Measurements from ENCODE around the gene ARHGDIB.

ARHGDIB gene

DNA sequence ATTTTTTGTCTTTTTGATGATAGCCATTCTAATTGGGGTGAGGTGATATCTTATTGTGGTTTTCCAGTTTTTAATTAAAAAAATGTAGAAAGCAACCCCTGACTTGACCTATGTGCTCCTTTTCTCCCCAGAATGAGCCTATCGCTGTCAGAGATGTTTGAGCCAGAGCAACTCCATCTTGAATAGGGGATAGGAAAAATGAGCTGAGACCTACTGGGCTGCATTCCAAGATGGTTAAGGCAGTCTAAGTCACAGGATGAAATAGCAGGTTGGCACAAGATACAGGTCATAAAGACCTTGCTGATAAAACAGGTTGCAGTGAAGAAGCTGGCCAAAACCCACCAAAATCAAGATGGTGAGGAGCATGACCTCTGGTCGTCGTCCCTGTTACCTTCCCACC is 36.9 kb downstream of the ARHGDIB start:
- no peak for DNase-seq

DNA sequence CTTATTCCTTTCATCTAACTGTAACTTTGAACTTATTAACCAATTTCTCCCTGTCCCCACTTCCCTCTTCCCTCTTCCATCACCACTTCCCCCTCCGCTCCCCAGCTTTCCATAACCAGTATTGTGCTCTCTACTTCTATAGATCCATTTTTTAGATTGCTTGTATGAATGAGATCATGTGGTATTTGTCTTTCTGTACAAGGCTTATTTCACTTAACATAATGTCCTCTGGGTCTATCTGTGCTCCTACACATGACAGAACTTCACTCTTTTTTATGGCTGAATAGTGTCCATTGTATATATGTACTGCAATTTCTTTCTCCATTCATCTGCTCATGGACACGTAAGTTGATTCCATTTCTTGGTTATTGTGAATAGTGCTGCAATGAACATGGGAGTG is 37.5 kb downstream of the ARHGDIB start:
- DNase-seq, result no peak

DNA sequence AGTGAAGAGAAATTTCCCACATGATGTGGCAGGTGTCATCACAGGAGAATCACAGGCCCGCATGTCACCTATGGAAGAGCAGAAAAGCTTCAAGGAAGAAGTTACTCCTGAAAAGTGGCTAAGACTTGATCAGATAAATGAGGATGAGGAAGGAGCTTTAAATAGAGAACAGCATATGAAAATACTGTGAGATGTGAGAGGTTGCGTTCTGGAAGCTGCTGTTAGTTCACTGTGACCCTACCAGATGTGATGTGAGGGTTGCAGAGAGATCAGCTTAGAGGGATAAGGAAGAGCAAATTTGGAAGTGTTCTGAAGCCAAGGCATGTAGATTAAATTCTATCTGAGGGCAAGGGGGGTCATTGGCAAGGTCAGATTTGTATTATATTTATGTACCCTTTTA is 40.2 kb downstream of the ARHGDIB start:
- no peak for DNase-seq

GRCh38 chr12:14920475-14921126 is 40.8 kb downstream of the ARHGDIB start:
- no peak for DNase-seq

- no peak for DNase-seq
Measured at GRCh38 chr12:14919455-14919854, 41.9 kb downstream of the ARHGDIB start.

DNA sequence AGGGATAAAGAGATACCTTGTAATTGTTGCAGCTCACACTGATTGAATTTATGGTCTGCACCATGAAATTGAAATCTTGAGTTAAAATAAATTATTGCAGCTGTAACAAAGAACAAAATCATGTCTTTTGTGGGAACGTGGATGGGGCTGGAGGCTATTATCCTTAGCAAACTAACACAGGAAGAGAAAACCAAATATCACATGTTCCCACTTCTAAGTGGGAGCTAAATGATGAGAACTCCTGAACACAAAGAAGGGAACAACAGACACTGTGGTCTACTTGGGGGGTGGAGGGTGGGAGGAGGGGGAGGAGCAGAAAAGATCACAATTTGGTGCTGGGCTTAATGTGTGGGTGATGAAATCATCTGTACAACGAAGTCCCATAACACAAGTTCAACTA is 45.7 kb downstream of the ARHGDIB start:
- no peak for DNase-seq

DNA sequence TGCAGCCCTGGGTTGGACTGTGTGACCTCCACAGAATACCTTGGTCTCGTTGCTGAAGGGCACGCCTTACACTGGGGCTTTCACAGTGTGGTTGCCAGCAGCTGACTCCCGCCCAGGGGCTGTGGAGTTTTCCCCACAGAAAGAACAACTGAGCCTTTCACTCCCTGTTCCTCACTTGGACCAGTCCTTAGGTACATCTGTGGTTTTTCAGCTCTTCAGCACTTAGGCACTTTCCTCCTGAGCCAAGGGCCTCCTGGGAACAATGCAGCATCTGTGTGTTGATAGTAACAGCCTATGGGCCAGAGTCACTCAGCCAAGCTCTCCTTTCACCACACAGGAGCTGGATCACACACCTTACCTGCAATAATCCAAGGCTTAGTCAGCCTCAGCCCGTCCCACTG is 48.0 kb downstream of the ARHGDIB start:
- DNase-seq, result peak; percentile 23 to 44

- DNase-seq, result no peak
Measured at GRCh38 chr12:14911131-14911530, 50.3 kb downstream of the ARHGDIB start.

DNA sequence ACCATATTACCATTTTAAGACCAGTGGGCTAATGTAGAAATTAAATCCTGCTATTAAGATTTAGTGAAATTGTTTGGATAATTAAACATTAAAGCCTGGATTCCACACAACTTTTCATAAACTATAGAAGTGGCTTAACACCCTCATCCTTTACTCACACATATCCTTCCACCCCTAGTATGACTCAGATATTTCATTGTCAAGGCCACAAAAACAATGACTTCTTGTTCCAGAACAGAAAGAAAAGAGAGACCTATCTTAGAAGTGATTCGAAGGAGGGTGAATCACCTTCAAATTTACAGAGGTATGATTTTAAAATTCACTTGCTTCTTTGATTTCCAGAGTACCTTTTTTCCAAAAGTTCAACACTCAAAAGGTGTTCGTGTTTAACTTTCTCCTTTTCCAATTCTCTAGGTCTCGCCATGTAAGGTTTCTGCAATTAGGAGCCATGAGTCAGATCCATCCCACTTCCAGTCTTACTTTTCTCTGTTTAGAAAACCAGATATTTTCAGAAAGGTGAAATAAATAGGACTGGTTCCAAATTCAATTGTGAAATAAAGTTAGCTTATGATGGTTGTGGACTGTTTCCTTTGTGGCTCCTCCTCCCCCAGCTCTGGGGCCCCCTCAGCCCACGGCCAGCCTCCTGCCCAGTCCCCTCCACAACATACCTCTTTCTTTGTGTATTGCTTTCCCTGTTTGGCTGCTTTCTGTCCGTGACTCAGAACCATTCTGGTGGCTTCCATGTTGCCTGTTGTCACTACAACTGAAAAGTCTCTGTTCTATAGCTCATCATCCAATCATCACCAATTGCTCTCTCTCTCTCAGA is 51.1 kb downstream of the ARHGDIB start:
- DNase-seq, result no peak

DNA sequence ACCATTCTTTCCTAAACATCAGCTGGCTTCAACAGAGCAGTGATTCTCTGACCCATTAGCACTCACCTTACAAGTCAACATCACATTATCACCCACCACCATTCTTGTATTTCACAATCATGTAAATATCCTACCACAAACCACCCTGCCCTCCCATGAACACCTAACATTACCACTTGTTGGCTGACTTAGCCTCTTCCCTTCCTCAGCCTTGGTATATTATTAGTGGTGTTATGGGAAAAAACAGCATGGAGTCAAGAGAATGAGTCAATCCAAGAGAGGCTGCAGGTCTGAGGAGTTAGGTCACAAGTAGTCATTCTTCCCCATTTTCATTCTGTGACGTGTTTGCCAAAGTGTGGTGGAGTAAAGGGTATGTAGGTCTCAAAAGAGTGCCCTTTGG is 53.4 kb downstream of the ARHGDIB start:
- DNase-seq, result no peak

DNA sequence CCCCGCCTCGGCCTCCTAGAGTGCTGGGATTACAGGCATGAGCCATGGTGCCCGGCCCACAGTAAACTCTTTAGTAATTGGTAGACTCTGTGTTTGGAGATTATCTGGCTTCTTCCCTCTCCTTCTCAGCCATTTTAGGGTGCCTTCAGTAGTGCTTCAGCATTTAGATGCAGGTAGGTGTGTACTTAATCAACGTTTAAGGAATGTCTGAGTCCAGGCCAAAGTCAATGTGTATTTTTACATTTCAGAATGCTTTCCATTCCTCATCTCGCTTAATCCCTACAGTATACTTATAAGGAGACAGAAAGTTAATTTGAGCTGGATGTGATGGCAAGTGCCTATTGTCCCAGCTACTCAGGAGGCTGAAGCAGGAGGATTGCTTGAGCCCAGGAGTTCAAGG is 55.3 kb downstream of the ARHGDIB start:
- DNase-seq, result no peak

DNA sequence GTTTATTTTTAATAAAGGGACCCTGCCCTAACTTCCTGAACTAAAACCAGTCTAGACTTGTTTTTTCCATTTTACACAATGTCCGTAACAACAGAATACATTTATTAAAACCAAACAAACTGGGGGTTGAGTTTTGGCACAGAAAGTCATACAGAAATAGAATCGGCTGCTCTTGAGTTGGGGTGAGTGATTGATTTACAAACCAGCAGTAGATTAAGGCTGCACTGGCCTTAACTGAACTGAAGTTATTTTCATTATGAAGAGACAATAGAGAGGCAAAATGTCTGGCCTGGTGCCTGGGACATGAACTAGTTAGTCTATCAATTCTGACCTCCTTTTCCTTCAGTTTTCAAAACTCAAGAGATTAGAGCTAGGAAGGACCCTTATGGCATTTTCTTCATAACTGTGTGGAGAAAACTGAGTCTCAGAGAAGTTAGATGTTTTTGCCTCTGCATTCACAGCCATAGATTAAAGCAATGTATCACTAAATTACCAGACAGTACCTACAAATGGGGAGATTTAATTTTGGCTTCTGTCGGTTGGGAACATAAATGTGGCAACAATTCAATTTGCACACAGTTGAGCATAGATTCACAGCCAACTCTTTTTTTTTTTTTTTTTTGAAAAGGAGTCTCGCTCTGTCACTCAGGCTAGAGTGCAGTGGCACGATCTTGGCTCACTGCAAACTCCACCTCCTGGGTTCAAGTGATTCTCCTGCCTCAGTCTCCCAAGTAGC is 56.0 kb downstream of the ARHGDIB start:
- no peak for DNase-seq

DNA sequence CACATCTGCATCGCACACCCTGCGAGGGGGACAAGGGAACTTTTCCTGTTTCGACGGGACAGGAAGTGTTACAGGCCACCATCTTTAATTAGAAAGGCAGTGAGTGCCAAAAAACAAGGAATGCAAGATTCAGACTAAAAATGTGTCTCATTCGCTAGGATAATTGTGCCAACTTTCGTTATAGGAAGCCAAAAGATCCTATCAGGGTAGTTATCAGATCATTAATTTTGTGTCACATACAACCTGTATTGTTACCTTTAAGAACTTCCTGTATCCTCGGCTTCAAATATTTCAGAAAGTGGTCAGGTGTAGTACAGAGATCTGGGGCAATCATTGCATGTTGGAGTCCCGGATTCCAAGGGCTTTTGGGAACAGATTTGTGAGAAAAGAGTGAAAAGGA is 56.5 kb downstream of the ARHGDIB start:
- DNase-seq, result no peak

DNA sequence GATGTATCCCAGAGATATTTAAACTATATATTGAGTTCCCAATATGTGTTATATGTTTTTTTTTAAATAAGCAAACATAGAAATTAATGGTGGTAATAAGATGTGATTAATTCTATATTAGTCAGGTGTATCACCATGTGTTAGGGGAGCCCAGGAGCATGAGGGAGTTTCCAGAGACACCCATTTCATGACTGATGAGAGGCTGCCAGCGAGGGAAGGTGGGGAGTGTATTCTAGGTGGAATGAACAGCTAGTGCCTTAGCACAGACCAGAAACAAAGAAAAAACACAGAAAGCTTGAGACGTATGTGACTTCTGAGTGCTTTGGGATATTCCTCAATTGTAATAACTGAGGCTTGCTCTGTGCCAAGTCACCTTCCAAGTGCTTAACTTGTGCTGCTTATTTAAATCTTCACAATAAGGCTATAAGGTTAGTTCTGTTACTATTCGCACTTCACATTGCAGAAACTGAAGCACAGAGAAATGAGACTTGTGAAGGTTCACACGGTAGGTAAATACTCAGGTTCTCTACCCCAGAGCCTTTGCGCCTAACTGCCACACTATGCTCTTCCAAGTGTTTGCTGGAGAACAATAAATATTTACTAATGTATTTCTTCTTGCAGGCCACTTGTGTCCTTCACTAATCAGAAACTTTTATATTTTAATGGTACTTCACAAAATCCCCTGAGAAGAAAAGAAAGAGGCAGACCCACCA is 57.9 kb downstream of the ARHGDIB start:
- no peak for DNase-seq

DNA sequence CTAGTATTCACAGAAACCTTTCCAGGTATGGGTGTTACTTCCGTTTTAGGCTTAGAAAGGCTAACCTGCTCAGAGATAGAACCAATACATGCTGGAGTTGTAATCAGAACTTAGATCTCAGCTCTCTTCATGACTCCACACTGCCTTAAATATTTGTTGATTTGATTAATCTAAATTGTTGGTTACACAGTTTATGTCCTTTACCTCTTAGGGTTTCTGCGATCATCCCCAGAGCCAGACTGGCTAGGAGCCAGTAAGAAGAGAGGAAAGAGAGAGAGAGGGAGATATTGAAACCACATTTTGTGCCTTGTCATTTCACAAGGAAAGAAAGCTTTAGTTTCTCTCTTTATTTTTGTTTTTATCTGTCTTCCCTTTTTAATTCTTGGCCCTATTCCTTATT is 58.9 kb downstream of the ARHGDIB start:
- no peak for DNase-seq

DNA sequence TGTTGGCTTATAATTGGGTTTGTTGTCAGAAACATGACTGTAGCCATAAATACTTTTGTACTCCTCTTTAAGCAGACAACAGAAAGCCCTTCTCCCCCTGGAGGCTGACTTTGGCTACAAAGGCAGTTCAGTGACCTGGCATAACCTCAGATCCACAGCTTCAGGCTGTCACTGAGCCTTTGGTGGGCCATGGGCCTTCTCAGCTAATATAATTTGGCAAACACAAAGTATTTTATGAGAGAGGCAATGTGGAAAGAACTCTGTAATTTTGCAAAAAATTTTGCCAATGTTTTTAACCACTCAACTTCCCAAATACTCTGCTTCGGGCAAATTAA is 60.2 kb downstream of the ARHGDIB start:
- no peak for DNase-seq

DNA sequence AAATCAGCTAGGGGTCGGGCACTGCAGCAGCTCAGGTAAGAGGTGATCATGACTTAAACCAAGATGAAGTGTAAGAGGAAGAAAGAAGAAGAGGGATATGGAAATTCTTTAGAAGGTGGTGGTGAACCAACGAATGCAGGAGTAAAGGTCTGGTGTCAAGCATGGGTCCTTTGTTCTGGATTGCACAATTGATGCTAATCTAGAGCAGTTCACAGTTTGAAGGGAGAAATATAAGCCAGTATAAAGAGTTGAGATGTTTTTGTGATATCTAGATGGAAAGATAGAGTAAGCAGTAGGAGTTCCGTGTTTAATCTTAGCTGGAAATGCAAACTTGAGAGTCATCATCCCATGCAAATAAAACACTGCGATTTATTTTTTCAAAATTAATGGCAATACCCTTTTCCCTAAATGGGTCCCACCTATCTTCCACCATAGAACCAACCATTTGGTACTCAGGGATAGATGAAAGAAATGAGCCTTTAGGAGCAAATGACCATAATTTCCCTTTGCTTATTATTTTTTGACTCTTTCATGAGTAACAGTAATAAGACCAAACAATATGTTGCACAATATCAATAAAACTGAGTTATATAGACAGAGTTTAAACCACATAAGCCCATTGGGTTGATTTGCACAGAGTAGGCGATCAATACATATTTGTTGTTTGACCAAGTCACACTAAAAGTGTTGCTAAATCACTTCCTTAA is 60.7 kb downstream of the ARHGDIB start:
- no peak for DNase-seq

GRCh38 chr12:14896521-14897169 is 64.8 kb downstream of the ARHGDIB start:
- no peak for DNase-seq

DNA sequence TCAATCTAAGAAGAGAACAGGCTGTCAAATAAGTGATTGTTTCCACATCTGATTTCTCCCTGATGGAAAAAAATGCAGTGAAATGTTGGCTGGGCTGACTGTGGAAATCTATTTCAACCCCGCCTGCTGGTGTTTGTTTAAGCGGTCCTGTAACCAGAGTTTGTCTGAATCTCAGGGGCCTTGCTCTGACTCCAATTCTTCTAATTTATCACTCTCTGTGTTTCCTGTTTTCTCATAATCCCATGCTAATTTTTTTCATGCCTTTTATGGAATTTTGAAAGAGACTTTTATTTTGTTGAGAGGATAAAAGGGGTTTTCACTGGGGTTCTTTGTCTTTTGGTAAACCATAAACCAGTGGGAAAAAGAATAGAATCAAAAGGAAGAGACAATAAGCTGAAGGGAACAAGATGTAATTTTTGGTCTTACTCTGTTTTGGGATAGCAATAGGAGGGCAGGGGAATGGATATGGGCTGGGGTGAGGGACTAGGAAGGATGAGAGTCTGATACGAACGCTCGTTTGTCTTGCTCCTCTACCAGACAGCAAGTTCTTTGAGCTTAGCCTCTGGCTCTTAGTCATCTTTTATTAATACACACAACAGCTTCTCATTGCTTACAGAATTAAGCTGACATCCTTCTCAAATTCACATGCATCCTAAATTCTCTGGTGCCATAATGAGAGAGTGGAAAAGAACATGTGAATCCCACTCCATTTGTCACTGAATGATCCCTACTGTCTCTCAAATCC is 67.7 kb downstream of the ARHGDIB start:
- DNase-seq, result no peak

DNA sequence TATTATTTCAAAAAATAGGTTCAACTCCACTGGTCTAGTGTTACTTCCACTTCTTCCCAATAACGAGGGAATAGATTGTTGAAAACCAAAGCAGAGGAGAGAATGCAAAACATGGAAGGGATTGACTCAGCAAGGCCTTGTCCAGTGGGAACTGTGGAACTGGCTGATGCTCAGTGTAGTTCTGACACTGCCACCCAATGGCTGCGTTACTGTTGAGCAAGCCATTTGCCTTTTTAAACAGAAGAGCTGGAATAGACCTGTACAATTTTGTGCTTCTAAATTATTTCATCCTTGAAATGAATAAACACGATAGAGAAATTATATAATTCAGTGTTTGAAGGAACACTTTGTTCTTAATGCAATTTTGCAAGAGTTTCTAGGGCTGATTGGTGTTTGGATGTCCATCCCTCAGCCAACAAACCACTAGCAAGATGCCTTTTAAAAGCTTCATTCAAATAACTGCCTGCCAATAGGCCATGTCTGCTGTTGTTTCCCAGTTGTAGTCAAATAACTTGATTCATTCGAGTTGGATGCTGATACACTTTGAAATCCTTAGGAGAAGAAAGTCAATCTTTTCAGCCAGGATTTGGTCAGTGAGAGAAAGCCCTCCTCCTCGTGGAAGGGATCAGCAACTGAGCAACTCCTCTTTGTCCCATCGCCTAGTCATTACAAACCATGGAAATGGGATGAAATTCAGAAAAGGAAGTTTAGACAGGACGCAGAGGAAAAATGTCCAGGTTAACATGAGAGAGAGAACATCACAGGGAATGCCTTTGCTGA is 68.5 kb downstream of the ARHGDIB start:
- DNase-seq, result no peak

Measured in NCI-H187 (cell line).